Measurements from ENCODE around the gene NECAB2.

The NECAB2 gene

GRCh38 chr16:83925095-83925905 is 42.7 kb upstream of the NECAB2 start:
- H3K36me3 ChIP-seq (ENCODE audit: control insufficient read depth in 1 of 2, insufficient read depth in 2 of 2, low read length in 2 of 2): no peaks in the 10 kb centered on the region
- no peak for DNase-seq
- no peak overlapping the region for H2AK5ac ChIP-seq (ENCODE audit: low read length)
- H3K9ac ChIP-seq (ENCODE audit: low read length): no peak overlapping the region
- no peak overlapping the region for H3K27ac ChIP-seq (ENCODE audit: low read depth, low read length)
- no peaks in the 10 kb centered on the region for H3K9me3 ChIP-seq (ENCODE audit: insufficient read depth, low read depth, low read length)
- H4K8ac ChIP-seq (ENCODE audit: low read depth, low read length): no peak overlapping the region
- H3K79me1 ChIP-seq (ENCODE audit: low read length): no peaks in the 10 kb centered on the region
- H3K4me2 ChIP-seq (ENCODE audit: low read length): no peak overlapping the region
- no peak overlapping the region for H3K18ac ChIP-seq (ENCODE audit: low read length)
- no peak overlapping the region for H3K4ac ChIP-seq (ENCODE audit: low read depth, low read length)
- no peaks in the 10 kb centered on the region for H3K79me2 ChIP-seq (ENCODE audit: control insufficient read depth, insufficient read depth, low read length, poor library complexity)
- H3K4me3 ChIP-seq (ENCODE audit: low read depth, low read length): no peak overlapping the region
- H3K23ac ChIP-seq (ENCODE audit: low read length): no peak overlapping the region
- H2BK12ac ChIP-seq (ENCODE audit: low read length): no peak overlapping the region
- no CpG with 5 or more reads among the region's 12 CpGs for WGBS (ENCODE audit: extremely low coverage, insufficient coverage, insufficient read length)
- H3K4me1 ChIP-seq (ENCODE audit: control insufficient read depth in 1 of 2, insufficient read depth in 2 of 2, low read length in 2 of 2): peaks cover 5 to 15% of the 10 kb centered on the region in 2 experiments
- H4K12ac ChIP-seq (ENCODE audit: low read depth, low read length): no peak overlapping the region
- no peak overlapping the region for H2BK120ac ChIP-seq (ENCODE audit: insufficient read depth, low read length, poor library complexity)
- no peaks in the 10 kb centered on the region for H3K27me3 ChIP-seq (ENCODE audit: insufficient read depth, low read length)
- no peak overlapping the region for H2AFZ ChIP-seq (ENCODE audit: insufficient read depth, low read length, poor library complexity)
- H2BK5ac ChIP-seq (ENCODE audit: low read depth, low read length, poor library complexity): no peak overlapping the region
- H4K91ac ChIP-seq (ENCODE audit: low read depth, low read length): no peak overlapping the region
- H3K14ac ChIP-seq (ENCODE audit: low read length): no peak overlapping the region

GRCh38 chr16:83925957-83926725 is 41.9 kb upstream of the NECAB2 start:
- Histone ChIP-seq H2AK5ac (ENCODE audit: low read length) (peak overlapping the region; percentile 24), H4K91ac (ENCODE audit: low read depth, low read length) (no peak overlapping the region), H2BK120ac (ENCODE audit: insufficient read depth, low read length, poor library complexity) (no peak overlapping the region), H4K8ac (ENCODE audit: low read depth, low read length) (no peak overlapping the region), H3K36me3 (ENCODE audit: control insufficient read depth in 1 of 2, insufficient read depth in 2 of 2, low read length in 2 of 2) (no peaks in the 10 kb centered on the region), H2AFZ (ENCODE audit: insufficient read depth, low read length, poor library complexity) (no peak overlapping the region), H3K27me3 (ENCODE audit: insufficient read depth, low read length) (no peaks in the 10 kb centered on the region), H2BK12ac (ENCODE audit: low read length) (no peak overlapping the region), H3K4me2 (ENCODE audit: low read length) (no peak overlapping the region), H3K79me1 (ENCODE audit: low read length) (no peaks in the 10 kb centered on the region), H3K4me1 (ENCODE audit: control insufficient read depth in 1 of 2, insufficient read depth in 2 of 2, low read length in 2 of 2) (peaks cover 5 to 15% of the 10 kb centered on the region in 2 experiments), H3K9me3 (ENCODE audit: insufficient read depth, low read depth, low read length) (no peaks in the 10 kb centered on the region), H3K4me3 (ENCODE audit: low read depth, low read length) (no peak overlapping the region), H3K27ac (ENCODE audit: low read depth, low read length) (no peak overlapping the region), H3K79me2 (ENCODE audit: control insufficient read depth, insufficient read depth, low read length, poor library complexity) (no peaks in the 10 kb centered on the region), H3K14ac (ENCODE audit: low read length) (no peak overlapping the region), H2BK5ac (ENCODE audit: low read depth, low read length, poor library complexity) (no peak overlapping the region), H3K23ac (ENCODE audit: low read length) (no peak overlapping the region), H4K12ac (ENCODE audit: low read depth, low read length) (no peak overlapping the region), H3K18ac (ENCODE audit: low read length) (no peak overlapping the region), H3K9ac (ENCODE audit: low read length) (no peak overlapping the region), H3K4ac (ENCODE audit: low read depth, low read length) (no peak overlapping the region)
- WGBS (ENCODE audit: extremely low coverage, insufficient coverage, insufficient read length): no CpG with 5 or more reads among the region's 27 CpGs
- no peak for DNase-seq

- H2AK5ac ChIP-seq (ENCODE audit: low read length): no peak overlapping the region
- H4K12ac ChIP-seq (ENCODE audit: low read depth, low read length): no peak overlapping the region
- H3K4me3 ChIP-seq (ENCODE audit: low read depth, low read length): no peak overlapping the region
- H2AFZ ChIP-seq (ENCODE audit: insufficient read depth, low read length, poor library complexity): no peak overlapping the region
- H3K9ac ChIP-seq (ENCODE audit: low read length): no peak overlapping the region
- H3K79me1 ChIP-seq (ENCODE audit: low read length): no peaks in the 10 kb centered on the region
- no peaks in the 10 kb centered on the region for H3K79me2 ChIP-seq (ENCODE audit: control insufficient read depth, insufficient read depth, low read length, poor library complexity)
- H2BK12ac ChIP-seq (ENCODE audit: low read length): no peak overlapping the region
- no peak overlapping the region for H2BK5ac ChIP-seq (ENCODE audit: low read depth, low read length, poor library complexity)
- DNase-seq: peak; percentile 90 to 97
- H3K14ac ChIP-seq (ENCODE audit: low read length): no peak overlapping the region
- peak overlapping the region; percentile 64 for H3K4me2 ChIP-seq (ENCODE audit: low read length)
- H3K27me3 ChIP-seq (ENCODE audit: insufficient read depth, low read length): no peaks in the 10 kb centered on the region
- WGBS (ENCODE audit: extremely low coverage, insufficient coverage, insufficient read length): no CpG with 5 or more reads among the region's 35 CpGs
- H3K4me1 ChIP-seq (ENCODE audit: control insufficient read depth in 1 of 2, insufficient read depth in 2 of 2, low read length in 2 of 2): peaks cover 5 to 15% of the 10 kb centered on the region in 2 experiments
- no peak overlapping the region for H3K18ac ChIP-seq (ENCODE audit: low read length)
- H3K9me3 ChIP-seq (ENCODE audit: insufficient read depth, low read depth, low read length): no peaks in the 10 kb centered on the region
- H3K4ac ChIP-seq (ENCODE audit: low read depth, low read length): no peak overlapping the region
- H2BK120ac ChIP-seq (ENCODE audit: insufficient read depth, low read length, poor library complexity): no peak overlapping the region
- no peak overlapping the region for H3K23ac ChIP-seq (ENCODE audit: low read length)
- no peaks in the 10 kb centered on the region for H3K36me3 ChIP-seq (ENCODE audit: control insufficient read depth in 1 of 2, insufficient read depth in 2 of 2, low read length in 2 of 2)
- no peak overlapping the region for H4K8ac ChIP-seq (ENCODE audit: low read depth, low read length)
- no peak overlapping the region for H4K91ac ChIP-seq (ENCODE audit: low read depth, low read length)
- H3K27ac ChIP-seq (ENCODE audit: low read depth, low read length): peak overlapping the region; percentile 64
Observed at GRCh38 chr16:83926726-83927397, 41.2 kb upstream of the NECAB2 start.

- no peak overlapping the region for H4K8ac ChIP-seq (ENCODE audit: low read depth, low read length)
- no peak overlapping the region for H3K4me3 ChIP-seq (ENCODE audit: low read depth, low read length)
- no peaks in the 10 kb centered on the region for H3K79me2 ChIP-seq (ENCODE audit: control insufficient read depth, insufficient read depth, low read length, poor library complexity)
- no peak overlapping the region for H4K12ac ChIP-seq (ENCODE audit: low read depth, low read length)
- H3K18ac ChIP-seq (ENCODE audit: low read length): no peak overlapping the region
- peaks cover 5 to 15% of the 10 kb centered on the region in 2 experiments for H3K4me1 ChIP-seq (ENCODE audit: control insufficient read depth in 1 of 2, insufficient read depth in 2 of 2, low read length in 2 of 2)
- WGBS (ENCODE audit: extremely low coverage, insufficient coverage, insufficient read length): no CpG with 5 or more reads among the region's 16 CpGs
- no peak overlapping the region for H2AK5ac ChIP-seq (ENCODE audit: low read length)
- no peak overlapping the region for H3K23ac ChIP-seq (ENCODE audit: low read length)
- no peak overlapping the region for H3K4ac ChIP-seq (ENCODE audit: low read depth, low read length)
- no peak overlapping the region for H2AFZ ChIP-seq (ENCODE audit: insufficient read depth, low read length, poor library complexity)
- H3K9me3 ChIP-seq (ENCODE audit: insufficient read depth, low read depth, low read length): no peaks in the 10 kb centered on the region
- H2BK120ac ChIP-seq (ENCODE audit: insufficient read depth, low read length, poor library complexity): no peak overlapping the region
- no peaks in the 10 kb centered on the region for H3K79me1 ChIP-seq (ENCODE audit: low read length)
- no peak overlapping the region for H2BK5ac ChIP-seq (ENCODE audit: low read depth, low read length, poor library complexity)
- H3K4me2 ChIP-seq (ENCODE audit: low read length): no peak overlapping the region
- H3K27me3 ChIP-seq (ENCODE audit: insufficient read depth, low read length): no peaks in the 10 kb centered on the region
- no peak overlapping the region for H3K9ac ChIP-seq (ENCODE audit: low read length)
- H3K27ac ChIP-seq (ENCODE audit: low read depth, low read length): no peak overlapping the region
- peak; percentile 41 to 43 for DNase-seq
- H4K91ac ChIP-seq (ENCODE audit: low read depth, low read length): no peak overlapping the region
- H3K14ac ChIP-seq (ENCODE audit: low read length): no peak overlapping the region
- no peaks in the 10 kb centered on the region for H3K36me3 ChIP-seq (ENCODE audit: control insufficient read depth in 1 of 2, insufficient read depth in 2 of 2, low read length in 2 of 2)
- H2BK12ac ChIP-seq (ENCODE audit: low read length): no peak overlapping the region
Observed at GRCh38 chr16:83928341-83929055, 39.5 kb upstream of the NECAB2 start.

Data from trophoblast cell (in vitro differentiated cells and primary cell).